Mesendoderm (in vitro differentiated cells): ENCODE data around the gene KLHL30.
A peak's percentile ranks its signal among the peaks of the same experiment; 100 is the strongest.

ENCODE experiments used
- DNase-seq: peaks from one replicate; pipeline ENCODE4 v3.0.0; 2013
- H2AK5ac ChIP-seq: 2 replicates; pipeline ENCODE4 v1.6.1; 2013; ENCODE audit warnings: low read length, inconsistent platforms
- H2BK120ac ChIP-seq: 2 replicates; pipeline ENCODE4 v1.6.1; 2013; ENCODE audit warnings: low read depth, mild to moderate bottlenecking, low read length, moderate library complexity, mixed read lengths
- H2BK15ac ChIP-seq: replicated peaks from 2 replicates; pipeline ENCODE4 v1.6.1; 2013; ENCODE audit warnings: low read depth, mild to moderate bottlenecking, moderate library complexity
- H2BK5ac ChIP-seq: 2 replicates; pipeline ENCODE4 v1.6.1; 2013; ENCODE audit warnings: low read length, inconsistent platforms
- H3K18ac ChIP-seq: 2 replicates; pipeline ENCODE4 v1.6.1; 2013; ENCODE audit warnings: mild to moderate bottlenecking, low read length, mixed read lengths
- H3K23ac ChIP-seq: one replicate; pipeline ENCODE4 v1.6.1; 2013; ENCODE audit warnings: low read length
- H3K27ac ChIP-seq: 2 replicates; pipeline ENCODE4 v1.5.1; 2013; ENCODE audit warnings: low read depth, mild to moderate bottlenecking, inconsistent platforms, low read length, moderate library complexity
- H3K27me3 ChIP-seq: 2 replicates; pipeline ENCODE4 v1.6.1; 2013; ENCODE audit warnings: low read length, control low read depth, mild to moderate bottlenecking, inconsistent platforms; ENCODE audit not compliant: insufficient read depth, poor library complexity
- H3K36me3 ChIP-seq: 2 replicates; pipeline ENCODE4 v1.6.1; 2013; ENCODE audit warnings: low read length, inconsistent platforms; ENCODE audit not compliant: control insufficient read depth, insufficient read depth
- H3K4ac ChIP-seq: one replicate; pipeline ENCODE4 v1.6.1; 2013; ENCODE audit warnings: low read depth, mild to moderate bottlenecking, low read length, moderate library complexity
- H3K4me1 ChIP-seq: 2 replicates; pipeline ENCODE4 v1.6.1; 2013; ENCODE audit warnings: low read depth, low read length, inconsistent platforms; ENCODE audit not compliant: control insufficient read depth
- H3K4me2 ChIP-seq: 2 replicates; pipeline ENCODE4 v1.6.1; 2013; ENCODE audit warnings: low read length
- H3K4me3 ChIP-seq: 2 replicates; pipeline ENCODE4 v1.5.1; 2013; ENCODE audit warnings: mild to moderate bottlenecking, low read length
- H3K56ac ChIP-seq: one replicate; pipeline ENCODE4 v1.6.1; 2013; ENCODE audit warnings: low read length
- H3K79me1 ChIP-seq: 2 replicates; pipeline ENCODE4 v1.6.1; 2013; ENCODE audit warnings: low read length, inconsistent platforms
- H3K79me2 ChIP-seq: 2 replicates; pipeline ENCODE4 v1.6.1; 2013; ENCODE audit warnings: mild to moderate bottlenecking, low read length; ENCODE audit not compliant: control insufficient read depth, insufficient read depth
- H3K9ac ChIP-seq: 2 replicates; pipeline ENCODE4 v1.6.1; 2013; ENCODE audit warnings: low read length, inconsistent platforms
- H4K5ac ChIP-seq: one replicate; pipeline ENCODE4 v1.6.1; 2013; ENCODE audit warnings: low read length
- H4K8ac ChIP-seq: one replicate; pipeline ENCODE4 v1.6.1; 2013; ENCODE audit warnings: low read depth, mild to moderate bottlenecking, control low read depth, low read length, moderate library complexity
- WGBS: extraction: QIAGEN DNeasy Blood & Tissue Kit; methylation state at CpG from one replicate; pipeline ENCODE4 v1.1.7; 2013; ENCODE audit warnings: low lambda C conversion rate, missing lambda C conversion rate; ENCODE audit not compliant: insufficient coverage; ENCODE audit errors: extremely low coverage; 5-methylcytosine and 5-hydroxymethylcytosine counted together

Gene KLHL30

DNA sequence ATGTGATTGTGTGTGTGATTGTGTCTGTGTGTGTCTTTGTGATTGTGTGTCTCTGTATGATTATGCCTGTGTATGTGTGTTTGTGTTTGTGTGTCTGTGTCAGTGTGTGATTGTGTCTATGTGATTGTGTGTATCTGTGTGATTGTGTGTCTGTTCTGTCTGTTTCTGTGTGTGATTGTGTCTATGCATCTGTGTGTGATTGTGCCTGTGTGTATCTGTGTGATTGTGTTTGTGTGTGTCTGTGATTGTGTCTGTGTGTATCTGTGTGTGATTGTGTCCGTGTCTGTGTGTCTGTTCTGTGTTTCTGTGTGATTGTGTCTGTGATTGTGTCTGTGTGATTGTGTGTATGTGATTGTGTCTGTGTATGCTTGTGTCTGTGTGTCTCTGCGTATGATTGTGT, 12.1 kb upstream of the KLHL30 start:
- Histone ChIP-seq H3K9ac (no peak overlapping the region), H4K5ac (no peak overlapping the region), H2BK5ac (no peak overlapping the region), H3K79me1 (no peaks in the 10 kb centered on the region), H3K79me2 (no peaks in the 10 kb centered on the region), H3K36me3 (no peaks in the 10 kb centered on the region), H3K23ac (no peak overlapping the region), H3K4me2 (no peak overlapping the region), H3K27me3 (no peaks in the 10 kb centered on the region), H3K56ac (no peak overlapping the region), H3K4me3 (no peak overlapping the region), H2AK5ac (no peak overlapping the region), H3K4ac (no peak overlapping the region), H3K18ac (no peak overlapping the region), H3K27ac (no peak overlapping the region), H4K8ac (no peak overlapping the region), H2BK15ac (no peak overlapping the region), H2BK120ac (no peak overlapping the region), H3K4me1 (peaks cover 4% of the 10 kb centered on the region)
- no CpG with 5 or more reads among the region's 2 CpGs for WGBS
- no peak for DNase-seq

DNA sequence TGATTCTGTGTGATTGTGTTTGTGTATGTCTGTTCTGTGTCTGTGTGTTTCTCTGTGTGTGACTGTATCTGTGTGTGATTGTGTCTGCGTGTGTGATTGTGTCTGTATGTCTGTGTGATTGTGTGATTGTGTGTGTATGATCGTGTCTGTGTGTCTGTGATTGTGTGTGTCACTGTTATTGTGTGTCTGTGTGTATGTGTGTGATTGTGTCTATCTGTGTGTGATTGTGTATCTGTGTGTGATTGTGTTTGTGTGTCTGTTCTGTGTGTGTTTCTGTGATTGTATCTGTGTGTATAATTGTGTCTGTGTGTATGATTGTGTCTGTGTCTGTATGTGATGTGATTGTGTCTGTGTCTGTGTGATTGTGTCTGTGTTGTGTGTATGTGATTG, 11.7 kb upstream of the KLHL30 start:
- Histone ChIP-seq H4K5ac (no peak overlapping the region), H3K27me3 (no peaks in the 10 kb centered on the region), H3K4me3 (no peak overlapping the region), H3K4ac (no peak overlapping the region), H4K8ac (no peak overlapping the region), H3K4me2 (no peak overlapping the region), H3K4me1 (peaks cover 4% of the 10 kb centered on the region), H3K36me3 (no peaks in the 10 kb centered on the region), H3K27ac (no peak overlapping the region), H3K9ac (peak overlapping the region; percentile 16), H3K79me2 (no peaks in the 10 kb centered on the region), H3K18ac (no peak overlapping the region), H2BK15ac (no peak overlapping the region), H3K56ac (peak overlapping the region; percentile 79), H2AK5ac (no peak overlapping the region), H2BK5ac (no peak overlapping the region), H3K79me1 (no peaks in the 10 kb centered on the region), H2BK120ac (no peak overlapping the region), H3K23ac (no peak overlapping the region)
- no CpG with 5 or more reads among the region's 2 CpGs for WGBS
- DNase-seq = no peak

DNA sequence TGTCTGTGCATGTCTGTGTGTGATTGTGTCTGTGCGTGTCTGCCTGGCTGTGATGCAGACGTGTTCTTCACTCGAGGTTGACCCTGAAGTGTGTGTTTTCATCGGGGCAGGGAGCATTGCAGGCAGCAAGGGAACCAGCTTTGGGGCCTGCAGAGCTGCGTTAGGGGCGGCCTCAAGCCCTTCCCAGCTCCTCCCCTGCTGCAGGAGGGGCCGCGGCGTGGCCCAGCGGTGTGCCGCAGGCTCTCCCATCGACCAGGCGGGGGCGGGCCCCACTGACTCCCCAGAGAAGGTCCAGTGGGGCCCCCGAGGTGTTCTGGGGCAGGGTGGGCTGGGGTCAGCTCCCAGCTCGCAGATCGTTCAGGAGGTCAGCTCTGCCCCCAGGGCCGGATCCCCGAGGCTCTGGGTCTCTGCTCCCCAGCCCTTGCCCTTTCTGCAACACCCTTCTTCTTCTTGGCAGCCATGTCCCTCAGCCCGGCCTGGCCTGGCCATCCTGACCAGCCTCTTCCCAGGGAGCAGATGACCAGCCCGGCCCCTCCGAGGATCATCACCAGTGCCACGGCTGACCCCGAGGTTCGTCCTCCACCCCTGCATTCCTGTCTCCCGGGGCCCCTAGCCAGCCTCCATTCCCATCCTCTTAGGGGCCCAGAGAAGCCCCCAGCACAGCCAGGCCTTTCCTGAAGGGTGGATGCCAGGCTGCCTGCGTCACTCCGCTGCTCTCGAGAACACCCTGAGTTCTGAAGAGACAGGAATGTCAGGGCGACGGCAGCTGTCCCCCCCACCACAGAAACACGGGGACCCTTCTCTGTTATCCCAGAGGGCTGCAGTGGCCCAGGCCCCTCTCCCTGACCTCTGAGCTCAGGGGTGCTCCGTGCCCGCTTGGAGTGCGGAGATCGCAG, 11.1 kb upstream of the KLHL30 start:
- Histone ChIP-seq H3K18ac (no peak overlapping the region), H3K9ac (peak overlapping the region; percentile 16), H3K27ac (no peak overlapping the region), H4K5ac (no peak overlapping the region), H3K4me3 (no peak overlapping the region), H2BK15ac (no peak overlapping the region), H4K8ac (no peak overlapping the region), H3K79me1 (no peaks in the 10 kb centered on the region), H3K4me2 (no peak overlapping the region), H3K79me2 (no peaks in the 10 kb centered on the region), H2BK120ac (no peak overlapping the region), H3K56ac (peak overlapping the region; percentile 79), H2AK5ac (no peak overlapping the region), H3K4me1 (peaks cover 4% of the 10 kb centered on the region), H2BK5ac (no peak overlapping the region), H3K36me3 (no peaks in the 10 kb centered on the region), H3K27me3 (no peaks in the 10 kb centered on the region), H3K23ac (no peak overlapping the region), H3K4ac (no peak overlapping the region)
- WGBS = no CpG with 5 or more reads among the region's 36 CpGs
- peak; percentile 57 for DNase-seq

DNA sequence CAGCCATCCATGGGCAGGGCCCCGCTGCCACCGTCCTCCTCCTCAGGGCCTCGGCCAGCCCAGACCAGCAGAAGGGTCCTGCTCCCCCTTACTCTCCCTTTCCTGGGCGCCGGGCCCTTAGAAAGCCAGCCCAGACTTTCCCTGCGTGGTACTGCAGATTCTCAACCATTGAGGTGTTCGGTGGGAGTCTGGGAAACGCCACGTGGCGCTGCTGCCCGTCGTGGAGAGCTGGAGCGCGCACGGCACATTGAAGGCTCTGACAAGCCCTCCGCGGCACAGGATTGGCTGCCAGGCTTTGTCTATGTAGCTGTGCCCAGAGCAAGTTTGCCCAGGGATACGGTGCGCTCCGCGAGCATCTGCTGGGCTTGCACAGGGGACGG, 10.4 kb upstream of the KLHL30 start:
- Histone ChIP-seq H3K4me3 (no peak overlapping the region), H3K18ac (no peak overlapping the region), H3K79me1 (no peaks in the 10 kb centered on the region), H4K8ac (no peak overlapping the region), H2BK5ac (no peak overlapping the region), H3K36me3 (no peaks in the 10 kb centered on the region), H3K4ac (no peak overlapping the region), H3K4me1 (peaks cover 4% of the 10 kb centered on the region), H2BK120ac (no peak overlapping the region), H3K9ac (no peak overlapping the region), H3K4me2 (no peak overlapping the region), H3K79me2 (no peaks in the 10 kb centered on the region), H2BK15ac (no peak overlapping the region), H2AK5ac (no peak overlapping the region), H3K27ac (no peak overlapping the region), H4K5ac (no peak overlapping the region), H3K56ac (peak overlapping the region; percentile 15), H3K23ac (no peak overlapping the region), H3K27me3 (no peaks in the 10 kb centered on the region)
- WGBS = no CpG with 5 or more reads among the region's 22 CpGs
- no peak for DNase-seq

DNA sequence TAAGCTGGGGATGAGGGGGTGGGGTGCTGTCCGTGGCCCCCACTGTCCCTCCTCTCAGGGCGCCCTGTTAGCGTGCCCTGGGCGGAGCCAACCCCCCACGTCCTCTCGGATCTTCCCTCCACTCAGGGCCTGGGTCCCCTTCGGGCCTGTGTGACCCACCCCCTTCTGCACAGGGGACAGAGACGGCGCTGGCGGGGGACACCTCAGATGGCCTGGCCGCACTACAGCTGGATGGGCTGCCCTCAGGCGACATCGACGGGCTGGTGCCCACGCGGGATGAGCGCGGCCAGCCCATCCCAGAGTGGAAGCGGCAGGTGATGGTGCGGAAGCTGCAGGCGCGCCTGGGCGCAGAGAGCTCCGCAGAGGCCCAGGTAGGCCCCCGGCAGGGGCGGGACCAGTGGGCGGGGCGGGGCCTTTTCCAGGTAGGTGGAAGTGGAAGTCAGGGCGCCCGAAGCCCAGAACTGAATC, 9.9 kb upstream of the KLHL30 start:
- H2BK5ac ChIP-seq = no peak overlapping the region
- no peaks in the 10 kb centered on the region for H3K79me1 ChIP-seq
- no peak overlapping the region for H2BK120ac ChIP-seq
- no peak overlapping the region for H2BK15ac ChIP-seq
- H3K27me3 ChIP-seq = no peaks in the 10 kb centered on the region
- peak overlapping the region; percentile 29 for H3K9ac ChIP-seq
- no peak overlapping the region for H3K23ac ChIP-seq
- H4K5ac ChIP-seq = no peak overlapping the region
- H4K8ac ChIP-seq = no peak overlapping the region
- no peak overlapping the region for H2AK5ac ChIP-seq
- H3K18ac ChIP-seq = no peak overlapping the region
- no peak overlapping the region for H3K4me3 ChIP-seq
- H3K4ac ChIP-seq = no peak overlapping the region
- peaks cover 4% of the 10 kb centered on the region for H3K4me1 ChIP-seq
- WGBS = no CpG with 5 or more reads among the region's 30 CpGs
- H3K36me3 ChIP-seq = no peaks in the 10 kb centered on the region
- H3K27ac ChIP-seq = no peak overlapping the region
- no peak for DNase-seq
- H3K56ac ChIP-seq = peak overlapping the region; percentile 67
- no peaks in the 10 kb centered on the region for H3K79me2 ChIP-seq
- H3K4me2 ChIP-seq = peak overlapping the region; percentile 44
